ENCODE results near the gene PHF1. TPM values are rescaled to one million over a fixed set of nuclear protein-coding genes. Genes with fewer than 3 reads are reported as not detected.

Gene PHF1
- total and polyA plus RNA-seq, 2 of the 13 experiments (the other 11 are each of a cell fraction or from before 2014, with no cell fraction given) = 25.4 to 61.9 TPM

DNA sequence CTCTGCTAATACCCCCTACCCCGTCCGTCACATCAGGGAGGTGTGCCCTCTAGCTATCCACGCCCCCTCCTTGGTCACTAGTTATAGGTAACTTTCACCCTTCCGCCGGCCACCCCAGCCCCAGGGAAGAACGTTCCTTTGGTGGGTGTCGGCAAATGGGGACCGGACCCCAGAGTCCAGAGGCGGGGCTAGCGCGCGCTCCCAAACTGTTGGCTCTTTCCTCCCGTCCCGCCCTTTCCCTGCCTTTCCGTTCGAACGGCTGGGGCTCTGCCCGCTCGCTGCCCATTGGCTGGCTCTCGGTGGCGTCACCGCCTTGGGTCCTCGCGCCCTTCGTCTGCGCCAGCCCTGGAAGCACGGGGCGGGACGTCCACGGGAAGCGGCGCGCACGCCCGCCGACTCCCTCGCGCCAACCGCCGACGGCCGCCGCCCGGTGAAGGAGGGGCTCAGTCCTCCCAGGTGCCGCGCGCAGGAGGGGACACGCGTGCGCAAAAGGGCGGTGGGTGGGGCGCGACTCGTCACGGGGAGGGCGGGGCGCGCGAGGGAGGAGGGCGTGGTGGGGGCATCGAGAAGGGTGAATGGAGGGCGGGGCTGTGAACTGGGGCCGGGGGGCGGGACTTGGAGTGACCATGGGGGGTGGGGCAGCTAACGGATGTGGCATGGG is 634 bp upstream of the PHF1 start (continued):
- TF ChIP-seq, protein P1, sequence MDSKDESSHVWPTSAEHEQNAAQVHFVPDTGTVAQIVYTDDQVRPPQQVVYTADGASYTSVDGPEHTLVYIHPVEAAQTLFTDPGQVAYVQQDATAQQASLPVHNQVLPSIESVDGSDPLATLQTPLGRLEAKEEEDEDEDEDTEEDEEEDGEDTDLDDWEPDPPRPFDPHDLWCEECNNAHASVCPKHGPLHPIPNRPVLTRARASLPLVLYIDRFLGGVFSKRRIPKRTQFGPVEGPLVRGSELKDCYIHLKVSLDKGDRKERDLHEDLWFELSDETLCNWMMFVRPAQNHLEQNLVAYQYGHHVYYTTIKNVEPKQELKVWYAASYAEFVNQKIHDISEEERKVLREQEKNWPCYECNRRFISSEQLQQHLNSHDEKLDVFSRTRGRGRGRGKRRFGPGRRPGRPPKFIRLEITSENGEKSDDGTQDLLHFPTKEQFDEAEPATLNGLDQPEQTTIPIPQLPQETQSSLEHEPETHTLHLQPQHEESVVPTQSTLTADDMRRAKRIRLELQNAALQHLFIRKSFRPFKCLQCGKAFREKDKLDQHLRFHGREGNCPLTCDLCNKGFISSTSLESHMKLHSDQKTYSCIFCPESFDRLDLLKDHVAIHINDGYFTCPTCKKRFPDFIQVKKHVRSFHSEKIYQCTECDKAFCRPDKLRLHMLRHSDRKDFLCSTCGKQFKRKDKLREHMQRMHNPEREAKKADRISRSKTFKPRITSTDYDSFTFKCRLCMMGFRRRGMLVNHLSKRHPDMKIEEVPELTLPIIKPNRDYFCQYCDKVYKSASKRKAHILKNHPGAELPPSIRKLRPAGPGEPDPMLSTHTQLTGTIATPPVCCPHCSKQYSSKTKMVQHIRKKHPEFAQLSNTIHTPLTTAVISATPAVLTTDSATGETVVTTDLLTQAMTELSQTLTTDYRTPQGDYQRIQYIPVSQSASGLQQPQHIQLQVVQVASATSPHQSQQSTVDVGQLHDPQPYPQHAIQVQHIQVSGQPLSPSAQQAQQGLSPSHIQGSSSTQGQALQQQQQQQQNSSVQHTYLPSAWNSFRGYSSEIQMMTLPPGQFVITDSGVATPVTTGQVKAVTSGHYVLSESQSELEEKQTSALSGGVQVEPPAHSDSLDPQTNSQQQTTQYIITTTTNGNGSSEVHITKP (CRISPR knock-in tag; IDR thresholded peaks at IDR 0.05; ENCODE audit: low read depth) = no peak
- TF ChIP-seq TOE1 (CRISPR knock-in tag; IDR thresholded peaks at IDR 0.05) (no peak), ZNF879 (CRISPR knock-in tag; IDR thresholded peaks at IDR 0.05) (peak; percentile 87), PPARG (CRISPR knock-in tag; conservative IDR thresholded peaks at IDR 0.05) (peak; percentile 54; the same call in 1 of the 2 replicates), ZEB1 (IDR thresholded peaks at IDR 0.05; ENCODE audit: insufficient replicate concordance, low read depth) (no peak), ZNF446 (CRISPR knock-in tag; IDR thresholded peaks at IDR 0.05) (peak; percentile 91), KLF12 (CRISPR knock-in tag; IDR thresholded peaks at IDR 0.05; ENCODE audit: borderline replicate concordance) (peak; percentile 93), ZNF589 (CRISPR knock-in tag; conservative IDR thresholded peaks at IDR 0.05) (peak; percentile 99), ZNF382 (CRISPR knock-in tag; IDR thresholded peaks at IDR 0.05; ENCODE audit: borderline replicate concordance) (no peak), NR2F1 (CRISPR knock-in tag; IDR thresholded peaks at IDR 0.05) (no peak), ELF4 (CRISPR knock-in tag; IDR thresholded peaks at IDR 0.05; ENCODE audit: borderline replicate concordance) (no peak; the same call in 1 of the 2 replicates), ZNF441 (CRISPR knock-in tag; IDR thresholded peaks at IDR 0.05; ENCODE audit: borderline replicate concordance) (peak; percentile 89; the same call in 1 of the 2 replicates), GFI1 (CRISPR knock-in tag; IDR thresholded peaks at IDR 0.05; ENCODE audit: borderline replicate concordance) (no peak), ARNTL (CRISPR knock-in tag; IDR thresholded peaks at IDR 0.05) (peak; percentile 85), RELA (CRISPR knock-in tag; IDR thresholded peaks at IDR 0.05) (peak; percentile 47; the same call in 1 of the 2 replicates), HDAC2 (CRISPR knock-in tag; IDR thresholded peaks at IDR 0.05) (peak; percentile 72), RAD21 (CRISPR knock-in tag; IDR thresholded peaks at IDR 0.05) (peak; percentile 25; the same call in 1 of the 2 replicates)
- TF ChIP-seq, protein P2, sequence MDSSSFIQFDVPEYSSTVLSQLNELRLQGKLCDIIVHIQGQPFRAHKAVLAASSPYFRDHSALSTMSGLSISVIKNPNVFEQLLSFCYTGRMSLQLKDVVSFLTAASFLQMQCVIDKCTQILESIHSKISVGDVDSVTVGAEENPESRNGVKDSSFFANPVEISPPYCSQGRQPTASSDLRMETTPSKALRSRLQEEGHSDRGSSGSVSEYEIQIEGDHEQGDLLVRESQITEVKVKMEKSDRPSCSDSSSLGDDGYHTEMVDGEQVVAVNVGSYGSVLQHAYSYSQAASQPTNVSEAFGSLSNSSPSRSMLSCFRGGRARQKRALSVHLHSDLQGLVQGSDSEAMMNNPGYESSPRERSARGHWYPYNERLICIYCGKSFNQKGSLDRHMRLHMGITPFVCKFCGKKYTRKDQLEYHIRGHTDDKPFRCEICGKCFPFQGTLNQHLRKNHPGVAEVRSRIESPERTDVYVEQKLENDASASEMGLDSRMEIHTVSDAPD (CRISPR knock-in tag; IDR thresholded peaks at IDR 0.05) = peak; percentile 89
- TF ChIP-seq, protein P3, sequence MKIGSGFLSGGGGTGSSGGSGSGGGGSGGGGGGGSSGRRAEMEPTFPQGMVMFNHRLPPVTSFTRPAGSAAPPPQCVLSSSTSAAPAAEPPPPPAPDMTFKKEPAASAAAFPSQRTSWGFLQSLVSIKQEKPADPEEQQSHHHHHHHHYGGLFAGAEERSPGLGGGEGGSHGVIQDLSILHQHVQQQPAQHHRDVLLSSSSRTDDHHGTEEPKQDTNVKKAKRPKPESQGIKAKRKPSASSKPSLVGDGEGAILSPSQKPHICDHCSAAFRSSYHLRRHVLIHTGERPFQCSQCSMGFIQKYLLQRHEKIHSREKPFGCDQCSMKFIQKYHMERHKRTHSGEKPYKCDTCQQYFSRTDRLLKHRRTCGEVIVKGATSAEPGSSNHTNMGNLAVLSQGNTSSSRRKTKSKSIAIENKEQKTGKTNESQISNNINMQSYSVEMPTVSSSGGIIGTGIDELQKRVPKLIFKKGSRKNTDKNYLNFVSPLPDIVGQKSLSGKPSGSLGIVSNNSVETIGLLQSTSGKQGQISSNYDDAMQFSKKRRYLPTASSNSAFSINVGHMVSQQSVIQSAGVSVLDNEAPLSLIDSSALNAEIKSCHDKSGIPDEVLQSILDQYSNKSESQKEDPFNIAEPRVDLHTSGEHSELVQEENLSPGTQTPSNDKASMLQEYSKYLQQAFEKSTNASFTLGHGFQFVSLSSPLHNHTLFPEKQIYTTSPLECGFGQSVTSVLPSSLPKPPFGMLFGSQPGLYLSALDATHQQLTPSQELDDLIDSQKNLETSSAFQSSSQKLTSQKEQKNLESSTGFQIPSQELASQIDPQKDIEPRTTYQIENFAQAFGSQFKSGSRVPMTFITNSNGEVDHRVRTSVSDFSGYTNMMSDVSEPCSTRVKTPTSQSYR (CRISPR knock-in tag; IDR thresholded peaks at IDR 0.05; ENCODE audit: borderline replicate concordance) = no peak; the same call in 1 of the 2 replicates
- TF ChIP-seq, protein P4, sequence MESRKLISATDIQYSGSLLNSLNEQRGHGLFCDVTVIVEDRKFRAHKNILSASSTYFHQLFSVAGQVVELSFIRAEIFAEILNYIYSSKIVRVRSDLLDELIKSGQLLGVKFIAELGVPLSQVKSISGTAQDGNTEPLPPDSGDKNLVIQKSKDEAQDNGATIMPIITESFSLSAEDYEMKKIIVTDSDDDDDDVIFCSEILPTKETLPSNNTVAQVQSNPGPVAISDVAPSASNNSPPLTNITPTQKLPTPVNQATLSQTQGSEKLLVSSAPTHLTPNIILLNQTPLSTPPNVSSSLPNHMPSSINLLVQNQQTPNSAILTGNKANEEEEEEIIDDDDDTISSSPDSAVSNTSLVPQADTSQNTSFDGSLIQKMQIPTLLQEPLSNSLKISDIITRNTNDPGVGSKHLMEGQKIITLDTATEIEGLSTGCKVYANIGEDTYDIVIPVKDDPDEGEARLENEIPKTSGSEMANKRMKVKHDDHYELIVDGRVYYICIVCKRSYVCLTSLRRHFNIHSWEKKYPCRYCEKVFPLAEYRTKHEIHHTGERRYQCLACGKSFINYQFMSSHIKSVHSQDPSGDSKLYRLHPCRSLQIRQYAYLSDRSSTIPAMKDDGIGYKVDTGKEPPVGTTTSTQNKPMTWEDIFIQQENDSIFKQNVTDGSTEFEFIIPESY (CRISPR knock-in tag; IDR thresholded peaks at IDR 0.05) = peak; percentile 65
